ENCODE results near the gene SAT1. TPM values are rescaled to one million over a fixed set of nuclear protein-coding genes. Genes with fewer than 3 reads are reported as not detected.

The SAT1 gene
- total and polyA plus RNA-seq, 10 of the 15 experiments (the other 5 are each of a cell fraction or from before 2014, with no cell fraction given): 42.2 to 234 (median 60.4) TPM

DNA sequence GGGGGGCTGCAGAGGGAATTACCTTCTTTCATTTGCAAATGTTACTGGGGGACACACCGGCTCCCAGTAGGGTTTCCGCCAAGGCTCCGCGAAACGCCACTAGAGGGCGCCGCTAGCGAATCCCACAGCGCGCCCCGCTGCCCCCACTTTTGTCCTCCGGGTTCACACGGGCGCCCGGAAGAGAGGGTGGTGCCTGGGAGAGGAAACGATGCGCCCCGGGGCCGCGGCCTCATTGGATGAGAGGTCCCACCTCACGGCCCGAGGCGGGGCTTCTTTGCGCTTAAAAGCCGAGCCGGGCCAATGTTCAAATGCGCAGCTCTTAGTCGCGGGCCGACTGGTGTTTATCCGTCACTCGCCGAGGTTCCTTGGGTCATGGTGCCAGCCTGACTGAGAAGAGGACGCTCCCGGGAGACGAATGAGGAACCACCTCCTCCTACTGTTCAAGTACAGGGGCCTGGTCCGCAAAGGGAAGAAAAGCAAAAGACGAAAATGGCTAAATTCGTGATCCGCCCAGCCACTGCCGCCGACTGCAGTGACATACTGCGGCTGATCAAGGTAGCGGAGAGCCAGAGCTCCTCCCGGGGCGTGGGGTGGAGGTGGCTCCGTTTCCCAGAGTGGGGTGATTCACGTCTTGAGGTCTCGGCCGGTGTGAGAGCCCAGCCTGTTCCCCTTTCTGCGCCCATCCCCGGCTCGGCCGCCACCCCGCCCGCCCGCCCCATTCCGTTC, at the start of gene SAT1 (continued):
- TF ChIP-seq, protein P1, sequence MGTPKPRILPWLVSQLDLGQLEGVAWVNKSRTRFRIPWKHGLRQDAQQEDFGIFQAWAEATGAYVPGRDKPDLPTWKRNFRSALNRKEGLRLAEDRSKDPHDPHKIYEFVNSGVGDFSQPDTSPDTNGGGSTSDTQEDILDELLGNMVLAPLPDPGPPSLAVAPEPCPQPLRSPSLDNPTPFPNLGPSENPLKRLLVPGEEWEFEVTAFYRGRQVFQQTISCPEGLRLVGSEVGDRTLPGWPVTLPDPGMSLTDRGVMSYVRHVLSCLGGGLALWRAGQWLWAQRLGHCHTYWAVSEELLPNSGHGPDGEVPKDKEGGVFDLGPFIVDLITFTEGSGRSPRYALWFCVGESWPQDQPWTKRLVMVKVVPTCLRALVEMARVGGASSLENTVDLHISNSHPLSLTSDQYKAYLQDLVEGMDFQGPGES (IDR thresholded peaks at IDR 0.05): no peak
- TF ChIP-seq IKZF2 (IDR thresholded peaks at IDR 0.05) (peak; percentile 16 to 25; a peak in 2 of 4 replicates), NFYB (IDR thresholded peaks at IDR 0.05; ENCODE audit: insufficient read depth, low read depth, low read length) (peak; percentile 75; the same call in 1 of the 2 replicates), BCLAF1 (IDR thresholded peaks at IDR 0.05) (no peak), TCF3 (IDR thresholded peaks at IDR 0.05; ENCODE audit: borderline replicate concordance, insufficient read depth, low read depth, low read length) (peak; percentile 86; the same call in 1 of the 2 replicates), E2F8 (IDR thresholded peaks at IDR 0.05; ENCODE audit: low read depth, partially characterized antibody) (no peak), ETV6 (conservative IDR thresholded peaks at IDR 0.05 in 1 of 2, IDR thresholded peaks at IDR 0.05 in 1 of 2; ENCODE audit: borderline replicate concordance in 1 of 2, low read depth in 1 of 2) (no peak), POLR2AphosphoS5 (IDR thresholded peaks at IDR 0.05; ENCODE audit: low read length) (peak; percentile 99), POLR2A (IDR thresholded peaks at IDR 0.05; ENCODE audit: low read depth, low read length) (peak; percentile 100), RAD21 (IDR thresholded peaks at IDR 0.05; ENCODE audit: insufficient read depth, low read depth, low read length) (peak; percentile 65), BRCA1 (IDR thresholded peaks at IDR 0.05; ENCODE audit: low read depth, low read length) (no peak), TBL1XR1 (IDR thresholded peaks at IDR 0.05; ENCODE audit: low read depth, low read length) (no peak), ZNF274 (IDR thresholded peaks at IDR 0.05; ENCODE audit: insufficient read depth, insufficient read length) (no peak), NR2C1 (IDR thresholded peaks at IDR 0.05) (no peak), SMC3 (IDR thresholded peaks at IDR 0.05; ENCODE audit: borderline replicate concordance, low read length) (peak; percentile 49; the same call in 1 of the 2 replicates), KAT2A (conservative IDR thresholded peaks at IDR 0.05; ENCODE audit: control insufficient read depth, low read depth, low read length) (no peak)
- TF ChIP-seq, protein P2, sequence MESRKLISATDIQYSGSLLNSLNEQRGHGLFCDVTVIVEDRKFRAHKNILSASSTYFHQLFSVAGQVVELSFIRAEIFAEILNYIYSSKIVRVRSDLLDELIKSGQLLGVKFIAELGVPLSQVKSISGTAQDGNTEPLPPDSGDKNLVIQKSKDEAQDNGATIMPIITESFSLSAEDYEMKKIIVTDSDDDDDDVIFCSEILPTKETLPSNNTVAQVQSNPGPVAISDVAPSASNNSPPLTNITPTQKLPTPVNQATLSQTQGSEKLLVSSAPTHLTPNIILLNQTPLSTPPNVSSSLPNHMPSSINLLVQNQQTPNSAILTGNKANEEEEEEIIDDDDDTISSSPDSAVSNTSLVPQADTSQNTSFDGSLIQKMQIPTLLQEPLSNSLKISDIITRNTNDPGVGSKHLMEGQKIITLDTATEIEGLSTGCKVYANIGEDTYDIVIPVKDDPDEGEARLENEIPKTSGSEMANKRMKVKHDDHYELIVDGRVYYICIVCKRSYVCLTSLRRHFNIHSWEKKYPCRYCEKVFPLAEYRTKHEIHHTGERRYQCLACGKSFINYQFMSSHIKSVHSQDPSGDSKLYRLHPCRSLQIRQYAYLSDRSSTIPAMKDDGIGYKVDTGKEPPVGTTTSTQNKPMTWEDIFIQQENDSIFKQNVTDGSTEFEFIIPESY (IDR thresholded peaks at IDR 0.05): no peak
- TF ChIP-seq, protein P3, sequence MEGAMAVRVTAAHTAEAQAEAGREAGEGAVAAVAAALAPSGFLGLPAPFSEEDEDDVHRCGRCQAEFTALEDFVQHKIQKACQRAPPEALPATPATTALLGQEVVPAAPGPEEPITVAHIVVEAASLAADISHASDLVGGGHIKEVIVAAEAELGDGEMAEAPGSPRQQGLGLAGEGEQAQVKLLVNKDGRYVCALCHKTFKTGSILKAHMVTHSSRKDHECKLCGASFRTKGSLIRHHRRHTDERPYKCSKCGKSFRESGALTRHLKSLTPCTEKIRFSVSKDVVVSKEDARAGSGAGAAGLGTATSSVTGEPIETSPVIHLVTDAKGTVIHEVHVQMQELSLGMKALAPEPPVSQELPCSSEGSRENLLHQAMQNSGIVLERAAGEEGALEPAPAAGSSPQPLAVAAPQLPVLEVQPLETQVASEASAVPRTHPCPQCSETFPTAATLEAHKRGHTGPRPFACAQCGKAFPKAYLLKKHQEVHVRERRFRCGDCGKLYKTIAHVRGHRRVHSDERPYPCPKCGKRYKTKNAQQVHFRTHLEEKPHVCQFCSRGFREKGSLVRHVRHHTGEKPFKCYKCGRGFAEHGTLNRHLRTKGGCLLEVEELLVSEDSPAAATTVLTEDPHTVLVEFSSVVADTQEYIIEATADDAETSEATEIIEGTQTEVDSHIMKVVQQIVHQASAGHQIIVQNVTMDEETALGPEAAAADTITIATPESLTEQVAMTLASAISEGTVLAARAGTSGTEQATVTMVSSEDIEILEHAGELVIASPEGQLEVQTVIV (IDR thresholded peaks at IDR 0.05; ENCODE audit: borderline replicate concordance, partially characterized antibody): no peak
